Mesenchymal stem cell (in vitro differentiated cells and primary cell): ENCODE measurements around the gene GUCA1A.

ENCODE experiments used
- DNase-seq: peaks from one replicate; pipeline ENCODE4 v3.0.0-alpha.2; 2013
- H2AFZ ChIP-seq: one replicate; pipeline ENCODE4 v1.6.1; 2013; ENCODE audit warnings: low read depth, mild to moderate bottlenecking, control low read depth, inconsistent platforms, low read length, moderate library complexity
- H2AK5ac ChIP-seq: 2 replicates; pipeline ENCODE4 v1.6.1; 2013; ENCODE audit warnings: low read length, moderate library complexity, mild to moderate bottlenecking, inconsistent platforms; ENCODE audit not compliant: severe bottlenecking
- H2BK120ac ChIP-seq: one replicate; pipeline ENCODE4 v1.6.1; 2013; ENCODE audit warnings: low read depth, mild to moderate bottlenecking, inconsistent platforms, low read length, moderate library complexity
- H2BK12ac ChIP-seq, 2 experiments: one replicate each; pipeline ENCODE4 v1.6.1; 2013; ENCODE audit warnings: inconsistent platforms in 2 of 2, low read length in 2 of 2, mild to moderate bottlenecking in 2 of 2, moderate library complexity in 2 of 2, control low read depth in 1 of 2
- H2BK15ac ChIP-seq: one replicate; pipeline ENCODE4 v1.6.1; 2013; ENCODE audit warnings: mild to moderate bottlenecking, low read depth, inconsistent platforms; ENCODE audit not compliant: poor library complexity, severe bottlenecking
- H2BK5ac ChIP-seq: 2 replicates; pipeline ENCODE4 v1.6.1; 2013; ENCODE audit warnings: low read depth, mild to moderate bottlenecking, low read length, control low read depth, inconsistent platforms; ENCODE audit not compliant: poor library complexity, severe bottlenecking
- H3K14ac ChIP-seq, 2 experiments: one replicate each; pipeline ENCODE4 v1.6.1; 2013; ENCODE audit warnings: inconsistent platforms in 2 of 2, low read length in 2 of 2, control low read depth in 1 of 2, mild to moderate bottlenecking in 1 of 2, moderate library complexity in 1 of 2
- H3K18ac ChIP-seq, 2 experiments: one replicate each; pipeline ENCODE4 v1.6.1; 2013; ENCODE audit warnings: inconsistent platforms in 2 of 2, low read length in 2 of 2, control low read depth in 1 of 2, low read depth in 1 of 2, mild to moderate bottlenecking in 1 of 2
- H3K23ac ChIP-seq, 2 experiments: one replicate each; pipeline ENCODE4 v1.6.1; 2013; ENCODE audit warnings: inconsistent platforms in 2 of 2, low read length in 2 of 2, mild to moderate bottlenecking in 2 of 2, moderate library complexity in 2 of 2, control low read depth in 1 of 2
- H3K27ac ChIP-seq: 2 replicates; pipeline ENCODE4 v1.5.1; 2013; ENCODE audit warnings: mild to moderate bottlenecking, moderate library complexity, low read length, control low read depth, inconsistent platforms; ENCODE audit not compliant: poor library complexity, severe bottlenecking
- H3K27me3 ChIP-seq, 2 experiments: 2 replicates each; pipeline versions ENCODE4 v1.6.1 to v1.7.0; 2013; ENCODE audit warnings: low read length in 2 of 2, mild to moderate bottlenecking in 2 of 2, moderate library complexity in 2 of 2, control low read depth in 1 of 2, inconsistent platforms in 1 of 2; ENCODE audit not compliant: control insufficient read depth in 1 of 2, insufficient read depth in 1 of 2
- H3K36me3 ChIP-seq, 2 experiments: 2 replicates each; pipeline versions ENCODE4 v1.6.1 to v1.7.0; 2013; ENCODE audit warnings: low read length in 2 of 2, control low read depth in 1 of 2, inconsistent platforms in 1 of 2, low read depth in 1 of 2, mild to moderate bottlenecking in 1 of 2; ENCODE audit not compliant: insufficient read depth in 2 of 2, control insufficient read depth in 1 of 2
- H3K4ac ChIP-seq, 2 experiments: one replicate each; pipeline ENCODE4 v1.6.1; 2013; ENCODE audit warnings: inconsistent platforms in 2 of 2, low read length in 2 of 2, mild to moderate bottlenecking in 2 of 2, moderate library complexity in 2 of 2, control low read depth in 1 of 2, low read depth in 1 of 2
- H3K4me1 ChIP-seq: 2 replicates; pipeline ENCODE4 v1.6.1; 2013; ENCODE audit warnings: low read depth, low read length, control low read depth; ENCODE audit not compliant: control insufficient read depth, insufficient read depth
- H3K4me2 ChIP-seq: 2 replicates; pipeline ENCODE4 v1.6.1; 2013; ENCODE audit warnings: low read length, mild to moderate bottlenecking, inconsistent platforms; ENCODE audit not compliant: poor library complexity, severe bottlenecking
- H3K4me3 ChIP-seq, 2 experiments: 2 replicates each; pipeline versions ENCODE4 v1.5.1 to v1.7.0; 2013; ENCODE audit warnings: low read length in 2 of 2, mild to moderate bottlenecking in 2 of 2, control low read depth in 1 of 2, low read depth in 1 of 2; ENCODE audit not compliant: insufficient read depth in 1 of 2
- H3K79me1 ChIP-seq: replicated peaks from 2 replicates; pipeline ENCODE4 v1.6.1; 2013; ENCODE audit warnings: mild to moderate bottlenecking, control low read depth, low read length, inconsistent platforms; ENCODE audit not compliant: poor library complexity, severe bottlenecking
- H3K9ac ChIP-seq: 2 replicates; pipeline ENCODE4 v1.7.0; 2013; ENCODE audit warnings: mild to moderate bottlenecking, low read length, moderate library complexity
- H3K9me3 ChIP-seq: 2 replicates; pipeline ENCODE4 v1.7.0; 2013; ENCODE audit warnings: mild to moderate bottlenecking, low read length; ENCODE audit not compliant: control insufficient read depth
- H4K8ac ChIP-seq: one replicate; pipeline ENCODE4 v1.6.1; 2013; ENCODE audit warnings: inconsistent platforms, mild to moderate bottlenecking, low read length, moderate library complexity
- H4K91ac ChIP-seq: one replicate; pipeline ENCODE4 v1.6.1; 2013; ENCODE audit warnings: mild to moderate bottlenecking, low read length, inconsistent platforms
- WGBS: methylation state at CpG from one replicate; pipeline ENCODE4 v1.1.7; 2013; ENCODE audit warnings: mixed read lengths; 5-methylcytosine and 5-hydroxymethylcytosine counted together

GUCA1A gene

DNA sequence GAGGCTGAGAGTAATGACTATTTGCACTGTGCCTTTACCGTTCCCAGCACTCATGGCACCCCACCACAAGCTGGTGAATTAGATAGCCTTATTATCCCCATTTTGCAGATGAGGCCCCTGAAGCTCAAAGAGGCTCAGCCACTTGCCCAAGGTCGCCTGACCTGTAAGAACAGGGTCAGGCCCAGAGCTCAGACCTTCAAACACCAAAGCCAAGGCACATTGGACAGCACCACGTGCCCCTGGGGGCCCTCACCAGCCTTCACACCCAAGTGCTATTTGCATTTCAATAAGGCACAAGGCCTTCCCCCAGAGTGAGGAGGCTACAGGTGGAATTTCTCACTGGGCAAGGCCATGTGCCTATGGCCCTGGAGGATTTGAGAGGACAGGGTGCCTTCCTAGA, 16.5 kb upstream of the GUCA1A start:
- Histone ChIP-seq H3K9ac (no peak overlapping the region), H3K36me3 (no peaks in the 10 kb centered on the region), H2BK120ac (no peak overlapping the region), H3K18ac (no peak overlapping the region), H2BK12ac (peak overlapping the region in 1 of 2 experiments; percentile 25), H3K4ac (no peak overlapping the region), H3K23ac (peak overlapping the region in 1 of 2 experiments; percentile 51), H3K14ac (no peak overlapping the region), H2AK5ac (no peak overlapping the region), H2BK5ac (no peak overlapping the region), H3K4me3 (no peak overlapping the region), H2AFZ (no peak overlapping the region), H3K27ac (no peak overlapping the region), H2BK15ac (no peak overlapping the region), H4K91ac (no peak overlapping the region), H3K27me3 (peaks cover 0 to 10% of the 10 kb centered on the region in 2 experiments), H4K8ac (no peak overlapping the region), H3K4me1 (no peaks in the 10 kb centered on the region), H3K9me3 (no peaks in the 10 kb centered on the region), H3K79me1 (no peaks in the 10 kb centered on the region), H3K4me2 (no peak overlapping the region)
- DNase-seq = no peak
- WGBS = 58% methylated on average over 3 of the region's 3 CpGs

DNA sequence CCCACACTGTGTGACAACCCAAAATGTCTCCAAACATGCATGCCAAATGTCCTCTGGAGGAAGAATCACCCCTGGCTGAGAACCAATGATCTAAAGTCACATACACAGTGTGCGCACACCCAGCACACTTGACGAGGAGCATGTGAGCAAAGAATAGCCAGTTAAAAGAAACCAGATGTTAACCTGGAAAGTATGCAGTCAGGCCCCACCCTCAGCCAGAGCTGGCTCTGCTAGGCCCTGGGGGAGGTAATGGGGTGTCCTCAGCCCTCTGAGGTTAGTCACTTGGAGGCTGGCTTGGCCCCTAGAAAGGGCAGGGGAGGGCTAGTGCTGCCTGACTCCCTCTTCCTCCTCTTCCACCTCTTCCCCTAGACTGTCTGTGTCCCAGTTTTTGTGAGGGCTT, 15.2 kb upstream of the GUCA1A start:
- Histone ChIP-seq H3K79me1 (no peaks in the 10 kb centered on the region), H3K4me1 (peaks cover 7% of the 10 kb centered on the region), H3K23ac (peak overlapping the region in 1 of 2 experiments; percentile 43), H2AK5ac (no peak overlapping the region), H3K9ac (no peak overlapping the region), H2BK5ac (no peak overlapping the region), H3K14ac (no peak overlapping the region), H3K27ac (no peak overlapping the region), H3K4ac (no peak overlapping the region), H4K91ac (no peak overlapping the region), H2AFZ (no peak overlapping the region), H2BK12ac (peak overlapping the region in 1 of 2 experiments; percentile 52), H3K9me3 (no peaks in the 10 kb centered on the region), H2BK120ac (no peak overlapping the region), H3K18ac (no peak overlapping the region), H3K4me3 (no peak overlapping the region), H3K27me3 (peaks cover 0 to 10% of the 10 kb centered on the region in 2 experiments), H4K8ac (no peak overlapping the region), H3K4me2 (no peak overlapping the region), H2BK15ac (no peak overlapping the region), H3K36me3 (no peaks in the 10 kb centered on the region)
- WGBS = 87% methylated on average over 2 of the region's 2 CpGs
- peak; percentile 8 for DNase-seq

DNA sequence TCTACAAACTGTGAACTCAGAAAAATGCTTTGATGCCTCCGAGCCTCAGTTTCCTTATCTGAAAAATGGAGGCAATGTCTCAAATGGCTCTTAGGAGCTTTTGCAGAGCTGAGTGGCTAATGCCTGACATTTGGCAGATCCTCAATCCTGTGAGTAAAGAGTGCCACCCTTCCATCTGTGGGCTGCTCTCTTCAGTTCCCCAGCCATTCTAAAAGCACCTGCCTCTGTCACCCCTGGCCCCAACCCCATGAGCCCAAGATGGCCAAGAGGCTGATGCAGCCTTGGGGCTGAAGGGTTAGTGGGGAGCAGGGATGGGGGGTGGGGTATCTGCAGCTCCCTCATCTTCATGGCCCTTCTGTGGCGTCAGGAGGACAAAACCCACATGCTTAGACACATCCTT, 14.5 kb upstream of the GUCA1A start:
- H4K91ac ChIP-seq = no peak overlapping the region
- peaks cover 7% of the 10 kb centered on the region for H3K4me1 ChIP-seq
- H3K9me3 ChIP-seq = no peaks in the 10 kb centered on the region
- H2BK15ac ChIP-seq = no peak overlapping the region
- no peak overlapping the region for H3K4me3 ChIP-seq
- no peak overlapping the region for H3K23ac ChIP-seq
- H2AK5ac ChIP-seq = no peak overlapping the region
- no peaks in the 10 kb centered on the region for H3K79me1 ChIP-seq
- H3K18ac ChIP-seq = no peak overlapping the region
- H2BK120ac ChIP-seq = no peak overlapping the region
- no peak overlapping the region for H2BK5ac ChIP-seq
- H2BK12ac ChIP-seq = no peak overlapping the region
- no peak overlapping the region for H4K8ac ChIP-seq
- no peak overlapping the region for H3K14ac ChIP-seq
- no peak overlapping the region for H3K9ac ChIP-seq
- H3K4me2 ChIP-seq = no peak overlapping the region
- WGBS = 94% methylated on average over 1 of the region's 2 CpGs
- no peak overlapping the region for H3K27ac ChIP-seq
- no peaks in the 10 kb centered on the region for H3K36me3 ChIP-seq
- H2AFZ ChIP-seq = no peak overlapping the region
- DNase-seq = no peak
- peaks cover 0 to 7% of the 10 kb centered on the region in 2 experiments for H3K27me3 ChIP-seq
- peak overlapping the region in 1 of 2 experiments; percentile 13 for H3K4ac ChIP-seq

DNA sequence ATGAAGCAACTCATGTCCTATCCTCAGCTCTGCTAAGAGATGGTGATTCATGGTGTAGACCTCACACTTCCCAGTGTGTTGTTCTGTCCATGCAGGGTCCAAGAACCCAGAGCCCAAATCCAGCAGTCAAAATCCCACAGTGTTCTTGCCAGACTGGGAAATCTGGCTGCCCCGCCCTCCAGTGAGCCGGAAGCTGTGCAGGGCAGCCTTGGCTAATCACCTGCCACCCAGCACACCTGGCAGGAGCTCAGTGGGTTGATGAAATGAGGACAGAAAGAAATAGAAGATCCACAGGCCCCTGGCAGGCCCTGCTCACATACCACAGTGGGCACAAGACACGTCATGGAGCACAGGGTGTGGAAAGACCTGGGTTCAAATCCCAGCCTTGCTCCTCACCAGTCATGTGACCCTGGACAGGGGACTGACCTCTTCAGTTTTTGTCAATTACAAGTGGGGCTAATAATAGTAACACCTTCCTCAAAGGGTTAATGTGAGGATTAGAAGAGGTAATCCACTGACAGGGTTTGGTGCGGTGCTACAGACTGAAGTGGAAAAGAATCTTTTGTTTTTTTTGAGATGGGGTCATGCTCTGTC, 13.6 kb upstream of the GUCA1A start:
- WGBS = 71% methylated on average over 4 of the region's 4 CpGs
- peaks cover 10% of the 10 kb centered on the region for H3K4me1 ChIP-seq
- no peaks in the 10 kb centered on the region for H3K79me1 ChIP-seq

More for the DNA sequence above, 13.6 kb upstream of the GUCA1A start:
- H3K27ac ChIP-seq = no peak overlapping the region
- no peak overlapping the region for H3K14ac ChIP-seq
- H2AK5ac ChIP-seq = no peak overlapping the region
- H3K4me3 ChIP-seq = no peak overlapping the region
- H3K4me2 ChIP-seq = no peak overlapping the region
- no peak overlapping the region for H3K9ac ChIP-seq
- no peaks in the 10 kb centered on the region for H3K36me3 ChIP-seq
- no peak overlapping the region for H3K4ac ChIP-seq
- no peak overlapping the region for H2BK12ac ChIP-seq
- peak overlapping the region in 1 of 2 experiments; percentile 83 for H3K23ac ChIP-seq
- H4K91ac ChIP-seq = no peak overlapping the region
- no peak overlapping the region for H2BK120ac ChIP-seq
- no peak overlapping the region for H4K8ac ChIP-seq
- no peak overlapping the region for H2AFZ ChIP-seq
- DNase-seq = no peak
- peaks cover 0 to 5% of the 10 kb centered on the region in 2 experiments for H3K27me3 ChIP-seq
- no peaks in the 10 kb centered on the region for H3K9me3 ChIP-seq
- no peak overlapping the region for H2BK5ac ChIP-seq
- H2BK15ac ChIP-seq = no peak overlapping the region
- H3K18ac ChIP-seq = no peak overlapping the region
